Measurements from ENCODE around the gene ADPRM.

GRCh38 chr17:10756619-10757018 lies 59.2 kb downstream of the ADPRM start:
- TF ChIP-seq, protein P1, sequence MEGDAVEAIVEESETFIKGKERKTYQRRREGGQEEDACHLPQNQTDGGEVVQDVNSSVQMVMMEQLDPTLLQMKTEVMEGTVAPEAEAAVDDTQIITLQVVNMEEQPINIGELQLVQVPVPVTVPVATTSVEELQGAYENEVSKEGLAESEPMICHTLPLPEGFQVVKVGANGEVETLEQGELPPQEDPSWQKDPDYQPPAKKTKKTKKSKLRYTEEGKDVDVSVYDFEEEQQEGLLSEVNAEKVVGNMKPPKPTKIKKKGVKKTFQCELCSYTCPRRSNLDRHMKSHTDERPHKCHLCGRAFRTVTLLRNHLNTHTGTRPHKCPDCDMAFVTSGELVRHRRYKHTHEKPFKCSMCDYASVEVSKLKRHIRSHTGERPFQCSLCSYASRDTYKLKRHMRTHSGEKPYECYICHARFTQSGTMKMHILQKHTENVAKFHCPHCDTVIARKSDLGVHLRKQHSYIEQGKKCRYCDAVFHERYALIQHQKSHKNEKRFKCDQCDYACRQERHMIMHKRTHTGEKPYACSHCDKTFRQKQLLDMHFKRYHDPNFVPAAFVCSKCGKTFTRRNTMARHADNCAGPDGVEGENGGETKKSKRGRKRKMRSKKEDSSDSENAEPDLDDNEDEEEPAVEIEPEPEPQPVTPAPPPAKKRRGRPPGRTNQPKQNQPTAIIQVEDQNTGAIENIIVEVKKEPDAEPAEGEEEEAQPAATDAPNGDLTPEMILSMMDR (conservative IDR thresholded peaks at IDR 0.05 in 1 of 2, IDR thresholded peaks at IDR 0.05 in 1 of 2; ENCODE audit: extremely low read depth in 1 of 2, insufficient read depth in 1 of 2, low read depth in 1 of 2, low read length in 2 of 2): no peak
- TF ChIP-seq EZH2 (IDR thresholded peaks at IDR 0.05; ENCODE audit: borderline replicate concordance, low read length): no peak
